Fibroblast of the aortic adventitia (primary cell): ENCODE data around the gene UPB1. TPM values are rescaled to one million over a fixed set of nuclear protein-coding genes. Genes with fewer than 3 reads are reported as not detected.

Source experiments
- DNase-seq: peaks from one replicate; pipeline ENCODE4 v3.0.0-alpha.2; 2010; ENCODE audit warnings: low read depth
- H3K4me3 ChIP-seq: 2 replicates; pipeline ENCODE4 v1.5.1; 2011; ENCODE audit warnings: low read depth, mild to moderate bottlenecking, control low read depth, low read length, moderate library complexity
- CTCF ChIP-seq: IDR thresholded peaks from 2 replicates; pipeline ENCODE4 v1.5.1; 2011; ENCODE audit warnings: mild to moderate bottlenecking, low read length, control low read depth, inconsistent platforms; ENCODE audit not compliant: insufficient read depth
- total RNA-seq: library from RNA; depleted of rRNA; stranded (reverse); fragments of >200 nt; gene quantifications from 2 replicates; pipeline ENCODE4 v1.2.3, GENCODE V29; 2012; ENCODE audit warnings: low replicate concordance

Gene UPB1
- total RNA-seq, 1 donor: not detected

GRCh38 chr22:24455039-24455438, 40.1 kb upstream of the UPB1 start:
- DNase-seq: no peak
- no peak for TF ChIP-seq CTCF
- H3K4me3 ChIP-seq: no peak overlapping the region

GRCh38 chr22:24455751-24456426, 39.2 kb upstream of the UPB1 start:
- DNase-seq: peak; percentile 20
- no peak overlapping the region for H3K4me3 ChIP-seq
- TF ChIP-seq CTCF: no peak

GRCh38 chr22:24457894-24458420, 37.2 kb upstream of the UPB1 start:
- peak; percentile 45 for DNase-seq
- no peak overlapping the region for H3K4me3 ChIP-seq
- no peak for TF ChIP-seq CTCF

- no peak overlapping the region for H3K4me3 ChIP-seq
- no peak for DNase-seq
- TF ChIP-seq CTCF: no peak
Measured at GRCh38 chr22:24459911-24460310, 35.2 kb upstream of the UPB1 start.

GRCh38 chr22:24460418-24461089, 34.6 kb upstream of the UPB1 start:
- no peak for TF ChIP-seq CTCF
- H3K4me3 ChIP-seq: no peak overlapping the region
- DNase-seq: peak; percentile 16

GRCh38 chr22:24463071-24463760, 31.9 kb upstream of the UPB1 start:
- DNase-seq: no peak
- TF ChIP-seq CTCF: no peak
- no peak overlapping the region for H3K4me3 ChIP-seq
